Uterus (tissue), 2 donors: Measurements from ENCODE around the gene SERPINA1.

ENCODE experiments used
- CTCF ChIP-seq, 4 experiments: fragments of 200-600 bp in 2 of 4; fragments of 450-650 bp in 2 of 4; sonication (generic) in 2 of 4; IDR thresholded peaks; one replicate each; pipeline ENCODE4 v1.5.1; 2016 to 2019; ENCODE audit warnings: antibody characterized with exemption in 4 of 4, mild to moderate bottlenecking in 2 of 4, moderate library complexity in 1 of 4
- POLR2A ChIP-seq, 2 donors: fragments of 450-650 bp; IDR thresholded peaks; one replicate each; pipeline ENCODE4 v1.6.1; 2016; ENCODE audit warnings: antibody characterized with exemption in 2 of 2, mild to moderate bottlenecking in 1 of 2, moderate library complexity in 1 of 2

GRCh38 chr14:94384342-94384741 is 4.1 kb downstream of the SERPINA1 start:
- TF ChIP-seq CTCF (IDR thresholded peaks at IDR 0.05) (no peak), POLR2A (IDR thresholded peaks at IDR 0.05) (no peak)
